Thymus (tissue), 11 donors: Measurements from ENCODE around the gene SLC22A5. TPM values are rescaled to one million over a fixed set of nuclear protein-coding genes. Genes with fewer than 3 reads are reported as not detected.
"Not testable (repeated sequence)": the region's sequence is repeated elsewhere in the genome, so short reads cannot be mapped to it uniquely, and the experiment has no call there.

Experiments
- DNase-seq, 9 donors: peaks; one replicate each; pipeline ENCODE4 v3.0.0-alpha.2; 2013; ENCODE audit warnings: low spot score in 9 of 9, low read depth in 6 of 9, missing footprints in 1 of 9
- H3K27ac ChIP-seq, 2 donors: one replicate each; pipeline ENCODE4 v1.5.1; 2013; ENCODE audit warnings: control low read depth in 1 of 2, low read depth in 1 of 2, low read length in 1 of 2, mild to moderate bottlenecking in 1 of 2, moderate library complexity in 1 of 2
- H3K27me3 ChIP-seq, 2 donors: one replicate each; pipeline ENCODE4 v1.5.1; 2013; ENCODE audit warnings: low read length in 1 of 2; ENCODE audit not compliant: control insufficient read depth in 2 of 2, insufficient read depth in 1 of 2
- H3K36me3 ChIP-seq, 2 donors: one replicate each; pipeline ENCODE4 v1.5.1; 2013; ENCODE audit warnings: low read length in 1 of 2, mild to moderate bottlenecking in 1 of 2, moderate library complexity in 1 of 2; ENCODE audit not compliant: control insufficient read depth in 2 of 2, insufficient read depth in 2 of 2
- H3K4me1 ChIP-seq, 2 donors: one replicate each; pipeline ENCODE4 v1.5.1; 2013; ENCODE audit warnings: low read length in 2 of 2; ENCODE audit not compliant: control insufficient read depth in 2 of 2, insufficient read depth in 2 of 2
- H3K4me3 ChIP-seq, 2 donors: one replicate each; pipeline ENCODE4 v1.5.1; 2013; ENCODE audit warnings: low read length in 2 of 2, control low read depth in 1 of 2, mild to moderate bottlenecking in 1 of 2
- H3K9me3 ChIP-seq, 2 donors: one replicate each; pipeline ENCODE4 v1.5.1; 2013; ENCODE audit warnings: low read length in 1 of 2, mild to moderate bottlenecking in 1 of 2; ENCODE audit not compliant: control insufficient read depth in 2 of 2, insufficient read depth in 1 of 2
- WGBS: extraction: QIAGEN DNeasy Blood & Tissue Kit; methylation state at CpG from one replicate; pipeline ENCODE4 v1.1.7; 2013; 5-methylcytosine and 5-hydroxymethylcytosine counted together
- polyA plus RNA-seq: library from polyadenylated mRNA; stranded (reverse); fragments of 200-250 nt; gene quantifications from one replicate; pipeline ENCODE4 v1.2.3, GENCODE V29; 2013
- total RNA-seq: library from RNA; stranded (reverse); fragments of 120-200 nt; gene quantifications from one replicate; pipeline ENCODE4 v1.2.4, GENCODE V29; 2013
- donor health status: healthy.

Gene SLC22A5
- total and polyA plus RNA-seq, 2 donors = 1.4 to 25.4 TPM

- peaks cover 0 to 50% of the 10 kb centered on the region in 2 donors for H3K4me1 ChIP-seq
- H3K9me3 ChIP-seq = no peaks in the 10 kb centered on the region
- 97% methylated on average over 5 of the region's 5 CpGs for WGBS
- no peak overlapping the region for H3K4me3 ChIP-seq
- DNase-seq = no peak
- no peaks in the 10 kb centered on the region for H3K27me3 ChIP-seq
- no peak overlapping the region for H3K27ac ChIP-seq
- H3K36me3 ChIP-seq = peaks cover 0 to 3% of the 10 kb centered on the region in 2 donors
Observed at GRCh38 chr5:132391247-132391646, 21.7 kb downstream of the SLC22A5 start.

- Histone ChIP-seq H3K9me3 (no peaks in the 10 kb centered on the region), H3K4me1 (peaks cover 0 to 50% of the 10 kb centered on the region in 2 donors), H3K27ac (no peak overlapping the region), H3K27me3 (no peaks in the 10 kb centered on the region), H3K4me3 (no peak overlapping the region), H3K36me3 (peaks cover 0 to 3% of the 10 kb centered on the region in 2 donors)
- DNase-seq = no peak
Observed at GRCh38 chr5:132391870-132392269, 22.4 kb downstream of the SLC22A5 start.

- Histone ChIP-seq H3K4me3 (no peak overlapping the region), H3K27me3 (no peaks in the 10 kb centered on the region), H3K27ac (no peak overlapping the region), H3K36me3 (peaks cover 0 to 3% of the 10 kb centered on the region in 2 donors), H3K4me1 (peaks cover 0 to 53% of the 10 kb centered on the region in 2 donors), H3K9me3 (no peaks in the 10 kb centered on the region)
- 96% methylated on average over 8 of the region's 8 CpGs for WGBS
- DNase-seq = no peak
Observed at GRCh38 chr5:132392411-132392810, 22.9 kb downstream of the SLC22A5 start.

- H3K4me1 ChIP-seq = peaks cover 0 to 52% of the 10 kb centered on the region in 2 donors
- H3K27me3 ChIP-seq = no peaks in the 10 kb centered on the region
- H3K36me3 ChIP-seq = peaks cover 0 to 3% of the 10 kb centered on the region in 2 donors
- DNase-seq = no peak
- WGBS = 98% methylated on average over 6 of the region's 6 CpGs
- H3K9me3 ChIP-seq = no peaks in the 10 kb centered on the region
- no peak overlapping the region for H3K4me3 ChIP-seq
- H3K27ac ChIP-seq = no peak overlapping the region
Observed at GRCh38 chr5:132392978-132393825, 23.7 kb downstream of the SLC22A5 start.

- H3K4me1 ChIP-seq = peaks cover 0 to 38% of the 10 kb centered on the region in 2 donors
- no peaks in the 10 kb centered on the region for H3K9me3 ChIP-seq
- H3K4me3 ChIP-seq = no peak overlapping the region
- H3K27ac ChIP-seq = peak overlapping the region in 1 of 2 donors; percentile 75
- H3K36me3 ChIP-seq = peaks cover 0 to 3% of the 10 kb centered on the region in 2 donors
- H3K27me3 ChIP-seq = no peaks in the 10 kb centered on the region
- 92% methylated on average over 4 of the region's 4 CpGs for WGBS
- DNase-seq = no peak
Observed at GRCh38 chr5:132394667-132395259, 25.3 kb downstream of the SLC22A5 start.

GRCh38 chr5:132396589-132397031 lies 27.1 kb downstream of the SLC22A5 start:
- H3K27ac ChIP-seq = peak overlapping the region in 1 of 2 donors; percentile 55
- peaks cover 0 to 3% of the 10 kb centered on the region in 2 donors for H3K36me3 ChIP-seq
- WGBS = 76% methylated on average over 1 of the region's 1 CpG
- H3K4me3 ChIP-seq = no peak overlapping the region
- no peaks in the 10 kb centered on the region for H3K27me3 ChIP-seq
- peaks cover 0 to 29% of the 10 kb centered on the region in 2 donors for H3K4me1 ChIP-seq
- DNase-seq = no peak
- H3K9me3 ChIP-seq = no peaks in the 10 kb centered on the region

GRCh38 chr5:132397224-132397623 lies 27.7 kb downstream of the SLC22A5 start:
- Histone ChIP-seq H3K4me1 (peaks cover 0 to 29% of the 10 kb centered on the region in 2 donors), H3K27me3 (no peaks in the 10 kb centered on the region), H3K9me3 (no peaks in the 10 kb centered on the region), H3K4me3 (no peak overlapping the region), H3K36me3 (peaks cover 0 to 3% of the 10 kb centered on the region in 2 donors), H3K27ac (no peak overlapping the region)
- DNase-seq = no peak
- WGBS = 97% methylated on average over 2 of the region's 2 CpGs

- peaks cover 0 to 29% of the 10 kb centered on the region in 2 donors for H3K4me1 ChIP-seq
- not testable (repeated sequence) for DNase-seq, H3K36me3 ChIP-seq
Observed at GRCh38 chr5:132397936-132398675, 28.6 kb downstream of the SLC22A5 start.

GRCh38 chr5:132404041-132404440 lies 34.5 kb downstream of the SLC22A5 start:
- H3K36me3 ChIP-seq, H3K4me3 ChIP-seq, H3K4me1 ChIP-seq, H3K9me3 ChIP-seq, H3K27me3 ChIP-seq, H3K27ac ChIP-seq, DNase-seq: not testable (repeated sequence)
- 99% methylated on average over 2 of the region's 2 CpGs for WGBS

More at GRCh38 chr5:132397936-132398675, 28.6 kb downstream of the SLC22A5 start:
- WGBS = 94% methylated on average over 12 of the region's 12 CpGs
- H3K4me3 ChIP-seq, H3K9me3 ChIP-seq, H3K27ac ChIP-seq, H3K27me3 ChIP-seq: not testable (repeated sequence)
